ENCODE results near the gene THSD4.

GRCh38 chr15:71329497-71330260 is 214.4 kb downstream of the THSD4 start:
- TF ChIP-seq CTCF (IDR thresholded peaks at IDR 0.05) (no peak), POLR2A (IDR thresholded peaks at IDR 0.05) (no peak)
